HepG2 (cell line): ENCODE measurements around the gene RAD51AP1. TPM values are rescaled to one million over a fixed set of nuclear protein-coding genes. Genes with fewer than 3 reads are reported as not detected.

Experiments
- HMGXB4 ChIP-seq, 2 experiments: sonication (generic) in 1 of 2; formaldehyde crosslinking in 1 of 2; IDR thresholded peaks; 2 replicates each; pipeline versions ENCODE4 v1.4.0 to v1.6.1; 2018 to 2020; ENCODE audit warnings: missing genetic modification reagents in 2 of 2, borderline replicate concordance in 1 of 2, low read depth in 1 of 2, mild to moderate bottlenecking in 1 of 2, missing biosample characterization in 1 of 2
- HNRNPUL1 ChIP-seq: fragments of 200-400 bp; formaldehyde crosslinking; IDR thresholded peaks from 2 replicates; pipeline ENCODE4 v1.6.1; 2017; ENCODE audit warnings: low read depth, mild to moderate bottlenecking, low read length, moderate library complexity
- KDM5A ChIP-seq: fragments of 200-600 bp; sonication (generic); IDR thresholded peaks from 2 replicates; pipeline ENCODE4 v1.7.0; 2018; ENCODE audit warnings: antibody characterized with exemption, mild to moderate bottlenecking, low read length, borderline replicate concordance
- MATR3 ChIP-seq: sonication (generic); formaldehyde crosslinking; IDR thresholded peaks from 2 replicates; pipeline ENCODE4 v1.4.0; 2020; ENCODE audit warnings: missing genetic modification reagents
- NCOA2 ChIP-seq: sonication (generic); formaldehyde crosslinking; IDR thresholded peaks from 2 replicates; pipeline ENCODE4 v1.8.0; 2022; ENCODE audit warnings: inconsistent platforms
- NFIB ChIP-seq: sonication (generic); formaldehyde crosslinking; IDR thresholded peaks from 2 replicates; pipeline ENCODE4 v1.9.0; 2021; ENCODE audit warnings: missing genetic modification reagents, mild to moderate bottlenecking, borderline replicate concordance
- PAWR ChIP-seq: sonication (generic); formaldehyde crosslinking; IDR thresholded peaks from 2 replicates; pipeline ENCODE4 v1.4.0; 2020; ENCODE audit warnings: missing genetic modification reagents, mild to moderate bottlenecking, borderline replicate concordance
- RXRB ChIP-seq: IDR thresholded peaks from 2 replicates; pipeline ENCODE4 v1.6.1; 2016; ENCODE audit warnings: borderline replicate concordance, missing genetic modification reagents, missing compliant biosample characterization
- SNAPC4 ChIP-seq: sonication (generic); formaldehyde crosslinking; IDR thresholded peaks from 2 replicates; pipeline ENCODE4 v1.4.0; 2020; ENCODE audit warnings: mild to moderate bottlenecking, missing genetic modification reagents
- TEAD3 ChIP-seq: optimal IDR thresholded peaks from 2 replicates; pipeline ENCODE3; 2016; ENCODE audit warnings: borderline replicate concordance
- ZNF230 ChIP-seq: sonication (generic); formaldehyde crosslinking; IDR thresholded peaks from 2 replicates; pipeline ENCODE4 v1.4.0; 2020; ENCODE audit warnings: mild to moderate bottlenecking, missing genetic modification reagents
- ZNF577 ChIP-seq: sonication (generic); formaldehyde crosslinking; IDR thresholded peaks from 2 replicates; pipeline ENCODE4 v1.4.0; 2020; ENCODE audit warnings: mild to moderate bottlenecking, low read depth, missing genetic modification reagents, borderline replicate concordance
- polyA plus RNA-seq, 8 experiments: library from polyadenylated mRNA; depleted of rRNA in 3 of 8; stranded (reverse) in 7 of 8; unstranded in 1 of 8; fragments of >200 nt; fragmentation: Illumina TruSeq in 4 of 8; extraction: Trizol in 4 of 8; gene quantifications; 2 replicates each; pipeline versions ENCODE4 v1.2.1 to v1.2.3, GENCODE V29; 2011 to 2016; ENCODE audit warnings: low read depth in 4 of 8, missing spikeins in 1 of 8, mixed read lengths in 1 of 8; ENCODE audit not compliant: insufficient read depth in 1 of 8
- total RNA-seq, 5 experiments: library from RNA; depleted of rRNA; stranded (reverse); fragments of >200 nt; fragmentation: Illumina TruSeq; extraction: Trizol; gene quantifications; 2 replicates each; pipeline ENCODE4 v1.2.3, GENCODE V29; 2016; ENCODE audit warnings: low read depth in 1 of 5
- TF ChIP-seq, protein P1 (sequence below): sonication (generic); formaldehyde crosslinking; IDR thresholded peaks from 2 replicates; pipeline ENCODE4 v1.8.1; 2022; ENCODE audit warnings: low read depth, mild to moderate bottlenecking, missing genetic modification reagents
- TF ChIP-seq, protein P2 (sequence below): sonication (generic); formaldehyde crosslinking; conservative IDR thresholded peaks from 2 replicates; pipeline ENCODE4 v1.4.0; 2020; ENCODE audit warnings: missing genetic modification reagents

RAD51AP1 gene
- total and polyA plus RNA-seq, 2 of the 13 experiments (the other 11 are each of a cell fraction or from before 2014, with no cell fraction given): 16.6 to 49.3 TPM

DNA sequence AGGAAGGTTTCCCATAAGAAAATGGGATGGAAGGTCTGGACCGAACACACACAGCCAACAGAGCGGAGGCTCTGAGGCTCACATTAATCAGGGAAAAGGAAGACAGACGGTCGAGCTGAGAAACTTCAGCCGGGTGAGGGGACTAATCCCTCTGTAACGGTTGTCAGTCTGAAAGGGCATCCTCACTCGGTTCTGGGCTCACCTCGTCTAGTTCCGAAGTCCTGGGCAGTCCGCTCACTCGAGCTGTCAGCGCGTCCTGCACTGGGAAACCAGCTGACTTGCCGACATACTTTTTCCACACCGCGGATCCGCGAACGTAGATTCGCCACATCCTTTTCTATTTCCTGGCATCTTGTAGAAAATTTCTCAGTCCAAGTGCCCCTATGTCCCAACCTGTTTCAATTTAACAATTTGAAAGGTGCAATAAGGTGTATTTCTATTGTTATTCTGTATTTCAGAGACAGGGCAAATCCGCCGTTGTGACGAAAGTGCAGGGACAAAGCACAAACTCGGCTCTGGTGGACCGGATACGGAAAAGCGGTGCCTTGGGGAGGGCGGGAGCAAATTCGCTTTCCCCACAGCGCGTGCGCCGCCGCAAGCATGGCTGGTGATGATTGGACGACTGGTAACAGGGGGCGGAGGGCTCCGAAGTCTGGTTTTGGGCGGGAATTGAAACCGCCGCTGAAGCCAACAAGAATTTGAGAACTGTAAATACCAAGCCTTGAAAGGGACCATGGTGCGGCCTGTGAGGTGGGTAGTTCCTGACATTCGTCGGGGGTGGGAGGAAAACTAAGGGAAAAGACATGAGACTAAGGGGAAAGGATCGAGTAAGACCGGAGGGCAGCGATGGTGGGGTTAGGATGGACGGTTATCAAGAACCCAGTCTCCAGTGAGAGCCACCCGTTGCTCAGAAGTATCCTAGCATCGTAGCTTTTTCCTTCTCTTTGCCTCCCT is at the start of gene RAD51AP1 (continued):
- TF ChIP-seq SNAPC4 (CRISPR knock-in tag): no peak
- TF ChIP-seq, protein P1, sequence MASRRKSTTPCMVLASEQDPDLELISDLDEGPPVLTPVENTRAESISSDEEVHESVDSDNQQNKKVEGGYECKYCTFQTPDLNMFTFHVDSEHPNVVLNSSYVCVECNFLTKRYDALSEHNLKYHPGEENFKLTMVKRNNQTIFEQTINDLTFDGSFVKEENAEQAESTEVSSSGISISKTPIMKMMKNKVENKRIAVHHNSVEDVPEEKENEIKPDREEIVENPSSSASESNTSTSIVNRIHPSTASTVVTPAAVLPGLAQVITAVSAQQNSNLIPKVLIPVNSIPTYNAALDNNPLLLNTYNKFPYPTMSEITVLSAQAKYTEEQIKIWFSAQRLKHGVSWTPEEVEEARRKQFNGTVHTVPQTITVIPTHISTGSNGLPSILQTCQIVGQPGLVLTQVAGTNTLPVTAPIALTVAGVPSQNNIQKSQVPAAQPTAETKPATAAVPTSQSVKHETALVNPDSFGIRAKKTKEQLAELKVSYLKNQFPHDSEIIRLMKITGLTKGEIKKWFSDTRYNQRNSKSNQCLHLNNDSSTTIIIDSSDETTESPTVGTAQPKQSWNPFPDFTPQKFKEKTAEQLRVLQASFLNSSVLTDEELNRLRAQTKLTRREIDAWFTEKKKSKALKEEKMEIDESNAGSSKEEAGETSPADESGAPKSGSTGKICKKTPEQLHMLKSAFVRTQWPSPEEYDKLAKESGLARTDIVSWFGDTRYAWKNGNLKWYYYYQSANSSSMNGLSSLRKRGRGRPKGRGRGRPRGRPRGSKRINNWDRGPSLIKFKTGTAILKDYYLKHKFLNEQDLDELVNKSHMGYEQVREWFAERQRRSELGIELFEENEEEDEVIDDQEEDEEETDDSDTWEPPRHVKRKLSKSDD (CRISPR knock-in tag): no peak
- no peak for TF ChIP-seq MATR3 (CRISPR knock-in tag)
- no peak for TF ChIP-seq PAWR
- TF ChIP-seq NCOA2 (CRISPR knock-in tag): no peak; the same call in 1 of the 2 replicates
- TF ChIP-seq NFIB (CRISPR knock-in tag): no peak
- TF ChIP-seq HMGXB4 (CRISPR knock-in tag; IDR thresholded peaks at IDR 0.05; ENCODE audit: borderline replicate concordance in 1 of 2, low read depth in 1 of 2): peak; percentile 29 to 72; a peak in 2 of 4 replicates
- TF ChIP-seq, protein P2, sequence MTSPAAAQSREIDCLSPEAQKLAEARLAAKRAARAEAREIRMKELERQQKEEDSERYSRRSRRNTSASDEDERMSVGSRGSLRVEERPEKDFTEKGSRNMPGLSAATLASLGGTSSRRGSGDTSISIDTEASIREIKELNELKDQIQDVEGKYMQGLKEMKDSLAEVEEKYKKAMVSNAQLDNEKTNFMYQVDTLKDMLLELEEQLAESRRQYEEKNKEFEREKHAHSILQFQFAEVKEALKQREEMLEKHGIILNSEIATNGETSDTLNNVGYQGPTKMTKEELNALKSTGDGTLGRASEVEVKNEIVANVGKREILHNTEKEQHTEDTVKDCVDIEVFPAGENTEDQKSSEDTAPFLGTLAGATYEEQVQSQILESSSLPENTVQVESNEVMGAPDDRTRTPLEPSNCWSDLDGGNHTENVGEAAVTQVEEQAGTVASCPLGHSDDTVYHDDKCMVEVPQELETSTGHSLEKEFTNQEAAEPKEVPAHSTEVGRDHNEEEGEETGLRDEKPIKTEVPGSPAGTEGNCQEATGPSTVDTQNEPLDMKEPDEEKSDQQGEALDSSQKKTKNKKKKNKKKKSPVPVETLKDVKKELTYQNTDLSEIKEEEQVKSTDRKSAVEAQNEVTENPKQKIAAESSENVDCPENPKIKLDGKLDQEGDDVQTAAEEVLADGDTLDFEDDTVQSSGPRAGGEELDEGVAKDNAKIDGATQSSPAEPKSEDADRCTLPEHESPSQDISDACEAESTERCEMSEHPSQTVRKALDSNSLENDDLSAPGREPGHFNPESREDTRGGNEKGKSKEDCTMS: no peak
- TF ChIP-seq HNRNPUL1: no peak
- TF ChIP-seq KDM5A: peak; percentile 99
- peak; percentile 75 for TF ChIP-seq TEAD3 (CRISPR knock-in tag)
- TF ChIP-seq ZNF230 (CRISPR knock-in tag): 0 out of 2 replicates have a peak, but pooled peaks have one; percentile 66
- TF ChIP-seq RXRB: peak; percentile 12; the same call in 1 of the 2 replicates
- TF ChIP-seq ZNF577 (CRISPR knock-in tag): no peak
